Muscle of leg (tissue), 16 donors: ENCODE results near the gene FMO2. TPM values are rescaled to one million over a fixed set of nuclear protein-coding genes. Genes with fewer than 3 reads are reported as not detected.

Experiments
- DNase-seq: peaks from one replicate; pipeline ENCODE4 v3.0.0; 2013
- H3K27ac ChIP-seq: one replicate; pipeline ENCODE4 v1.5.1; 2013; ENCODE audit warnings: mild to moderate bottlenecking, low read length, control low read depth
- H3K27me3 ChIP-seq: one replicate; pipeline ENCODE4 v1.6.1; 2013; ENCODE audit warnings: low read length; ENCODE audit not compliant: control insufficient read depth, insufficient read depth
- H3K36me3 ChIP-seq: one replicate; pipeline ENCODE4 v1.6.1; 2013; ENCODE audit warnings: low read length; ENCODE audit not compliant: control insufficient read depth, insufficient read depth
- H3K4me1 ChIP-seq: one replicate; pipeline ENCODE4 v1.6.1; 2013; ENCODE audit warnings: low read length; ENCODE audit not compliant: control insufficient read depth, insufficient read depth
- H3K4me3 ChIP-seq: one replicate; pipeline ENCODE4 v1.5.1; 2013; ENCODE audit warnings: low read length, control low read depth
- H3K9me3 ChIP-seq: replicated peaks from 2 replicates; pipeline ENCODE4 v1.6.1; 2013; ENCODE audit warnings: low read depth, low read length; ENCODE audit not compliant: control insufficient read depth
- WGBS: methylation state at CpG from one replicate; pipeline ENCODE4 v1.1.5; 2013; ENCODE audit warnings: missing lambda C conversion rate; ENCODE audit not compliant: insufficient coverage; 5-methylcytosine and 5-hydroxymethylcytosine counted together
- long read RNA-seq, 11 donors: transcript quantifications; one replicate each; lab custom pipeline, GENCODE V29; 2026
- polyA plus RNA-seq, 8 donors: library from polyadenylated mRNA; unstranded; fragments of 120-200 nt; gene quantifications; one replicate each; pipeline versions ENCODE4 v1.2.1 to v1.2.3, GENCODE V29; 2013; ENCODE audit warnings: inconsistent platforms in 1 of 8, low replicate concordance in 1 of 8; ENCODE audit not compliant: insufficient read length in 8 of 8, insufficient read depth in 1 of 8
- total RNA-seq: library from RNA; stranded (reverse); fragments of 120-200 nt; gene quantifications from one replicate; pipeline ENCODE4 v1.2.4, GENCODE V29; 2013

Gene FMO2
- total RNA-seq (0.44 TPM), polyA plus RNA-seq (1 to 10 TPM in 2 of 8 donors, under 1 TPM in 6; 0.23 to 1.3 (median 0.61) TPM)
- long read RNA-seq, donor 1, result 0 reads
- long read RNA-seq, donor 2, result 0 reads
- long read RNA-seq, donor 3, result 0 reads
- long read RNA-seq, donor 4, result 0 reads
- long read RNA-seq, donor 5, result 0 reads
- long read RNA-seq, donor 6, result 0 reads
- long read RNA-seq, donor 7, result 0 reads
- long read RNA-seq, donor 8, result 0 reads
- long read RNA-seq, donor 9, partial matches to known transcripts, result 0 of 1 reads
- long read RNA-seq, donor 9, other reads (novel, unspliced or antisense), result 0 of 1 reads
- long read RNA-seq, donor 10, result 0 reads
- long read RNA-seq, donor 11, result 0 reads

GRCh38 chr1:171185091-171185490, at the start of gene FMO2:
TSS of gene FMO2 (plus strand) at chr1:171185300. CDS start at chr1:171185714, 414 bp downstream.
- DNase-seq, result peak; percentile 89
- 7% methylated on average over 3 of the region's 6 CpGs for WGBS
- no peaks in the 10 kb centered on the region for H3K27me3 ChIP-seq
- peak within 1 kb of the TSS; percentile 45 for H3K27ac ChIP-seq
- no peak within 1 kb of the TSS for H3K4me3 ChIP-seq
- H3K9me3 ChIP-seq, result no peaks in the 10 kb centered on the region
- H3K36me3 ChIP-seq, result no peaks in the 10 kb centered on the region
- no peaks in the 10 kb centered on the region for H3K4me1 ChIP-seq

- Histone ChIP-seq H3K36me3 (no peaks in the 10 kb centered on the region), H3K4me3 (no peak overlapping the region), H3K9me3 (no peaks in the 10 kb centered on the region), H3K4me1 (peaks cover 18% of the 10 kb centered on the region), H3K27me3 (no peaks in the 10 kb centered on the region), H3K27ac (no peak overlapping the region)
- no CpG with 5 or more reads among the region's 2 CpGs for WGBS
- DNase-seq, result no peak
These were observed 47.5 kb upstream of the FMO2 start for GRCh38 chr1:171137580-171137979.

- DNase-seq, result peak; percentile 89
- no CpG with 5 or more reads among the region's 2 CpGs for WGBS
- peak overlapping the region; percentile 16 for H3K27ac ChIP-seq
- no peak overlapping the region for H3K4me3 ChIP-seq
- H3K27me3 ChIP-seq, result no peaks in the 10 kb centered on the region
- H3K36me3 ChIP-seq, result no peaks in the 10 kb centered on the region
- H3K4me1 ChIP-seq, result peaks cover 23% of the 10 kb centered on the region
- H3K9me3 ChIP-seq, result no peaks in the 10 kb centered on the region
These were observed 46.1 kb upstream of the FMO2 start for GRCh38 chr1:171138980-171139379.

- H3K27ac ChIP-seq, result peak overlapping the region; percentile 94
- DNase-seq, result no peak
- no peaks in the 10 kb centered on the region for H3K36me3 ChIP-seq
- no peaks in the 10 kb centered on the region for H3K9me3 ChIP-seq
- no peaks in the 10 kb centered on the region for H3K27me3 ChIP-seq
- H3K4me1 ChIP-seq, result peaks cover 23% of the 10 kb centered on the region
- no CpG with 5 or more reads among the region's 4 CpGs for WGBS
- H3K4me3 ChIP-seq, result no peak overlapping the region
These were observed 45.2 kb upstream of the FMO2 start for GRCh38 chr1:171139890-171140289.

- DNase-seq, result peak; percentile 82
- peak overlapping the region; percentile 94 for H3K27ac ChIP-seq
- peaks cover 23% of the 10 kb centered on the region for H3K4me1 ChIP-seq
These were observed 44.7 kb upstream of the FMO2 start for GRCh38 chr1:171140401-171140800.

GRCh38 chr1:171140956-171141687, 44.0 kb upstream of the FMO2 start:
- DNase-seq, result peak; percentile 58
- no CpG with 5 or more reads among the region's 4 CpGs for WGBS
- Histone ChIP-seq H3K4me1 (peaks cover 23% of the 10 kb centered on the region), H3K4me3 (no peak overlapping the region), H3K27me3 (no peaks in the 10 kb centered on the region), H3K9me3 (no peaks in the 10 kb centered on the region), H3K36me3 (no peaks in the 10 kb centered on the region), H3K27ac (peak overlapping the region; percentile 94)

More at GRCh38 chr1:171140401-171140800, 44.7 kb upstream of the FMO2 start:
- no peaks in the 10 kb centered on the region for H3K9me3 ChIP-seq
- WGBS, result no CpG with 5 or more reads among the region's 5 CpGs
- no peak overlapping the region for H3K4me3 ChIP-seq
- H3K36me3 ChIP-seq, result no peaks in the 10 kb centered on the region
- H3K27me3 ChIP-seq, result no peaks in the 10 kb centered on the region

GRCh38 chr1:171141688-171142415, 43.2 kb upstream of the FMO2 start:
- no peak overlapping the region for H3K4me3 ChIP-seq

GRCh38 chr1:171142416-171143385, 42.4 kb upstream of the FMO2 start:
- peak; percentile 95 for DNase-seq
- no CpG with 5 or more reads among the region's 8 CpGs for WGBS
- no peak overlapping the region for H3K4me3 ChIP-seq
- no peaks in the 10 kb centered on the region for H3K27me3 ChIP-seq
- no peaks in the 10 kb centered on the region for H3K9me3 ChIP-seq
- no peaks in the 10 kb centered on the region for H3K36me3 ChIP-seq
- peaks cover 23% of the 10 kb centered on the region for H3K4me1 ChIP-seq
- peak overlapping the region; percentile 94 for H3K27ac ChIP-seq

More at GRCh38 chr1:171141688-171142415, 43.2 kb upstream of the FMO2 start:
- Histone ChIP-seq H3K27me3 (no peaks in the 10 kb centered on the region), H3K36me3 (no peaks in the 10 kb centered on the region), H3K4me1 (peaks cover 23% of the 10 kb centered on the region), H3K9me3 (no peaks in the 10 kb centered on the region), H3K27ac (peak overlapping the region; percentile 94)
- no CpG with 5 or more reads among the region's 6 CpGs for WGBS
- peak; percentile 99 for DNase-seq

GRCh38 chr1:171150156-171150555, 34.9 kb upstream of the FMO2 start:
- H3K9me3 ChIP-seq, result no peaks in the 10 kb centered on the region
- no CpG with 5 or more reads among the region's 1 CpG for WGBS
- H3K4me1 ChIP-seq, result no peaks in the 10 kb centered on the region
- DNase-seq, result no peak
- no peak overlapping the region for H3K4me3 ChIP-seq
- H3K27me3 ChIP-seq, result no peaks in the 10 kb centered on the region
- H3K27ac ChIP-seq, result no peak overlapping the region
- no peaks in the 10 kb centered on the region for H3K36me3 ChIP-seq
